Suprapubic skin (tissue), 4 donors: ENCODE measurements around the gene KANSL3. TPM values are rescaled to one million over a fixed set of nuclear protein-coding genes. Genes with fewer than 3 reads are reported as not detected.

ENCODE experiments used
- DNase-seq, 2 donors: peaks; one replicate each; pipeline ENCODE4 v3.0.0-alpha.2; 2019; ENCODE audit warnings: low spot score in 2 of 2
- H3K27ac ChIP-seq: fragments of 200-600 bp; sonication (generic); one replicate; pipeline ENCODE4 v1.5.1; 2019
- H3K27me3 ChIP-seq: fragments of 200-600 bp; sonication (generic); one replicate; pipeline ENCODE4 v1.5.1; 2019
- H3K36me3 ChIP-seq: fragments of 200-600 bp; sonication (generic); one replicate; pipeline ENCODE4 v1.5.1; 2019
- H3K4me1 ChIP-seq: fragments of 200-600 bp; sonication (generic); one replicate; pipeline ENCODE4 v1.5.1; 2019
- H3K4me3 ChIP-seq: fragments of 200-600 bp; sonication (generic); one replicate; pipeline ENCODE4 v1.5.1; 2019; ENCODE audit warnings: mild to moderate bottlenecking
- H3K9me3 ChIP-seq: fragments of 200-600 bp; sonication (generic); one replicate; pipeline ENCODE4 v1.5.1; 2019
- EP300 ChIP-seq: sonication (generic); formaldehyde crosslinking; IDR thresholded peaks from one replicate; pipeline ENCODE4 v1.6.1; 2017; ENCODE audit warnings: antibody characterized with exemption
- POLR2A ChIP-seq, 2 donors: fragments of 450-650 bp; IDR thresholded peaks; one replicate each; pipeline ENCODE4 v1.6.1; 2017; ENCODE audit warnings: antibody characterized with exemption in 2 of 2, mild to moderate bottlenecking in 2 of 2, moderate library complexity in 2 of 2
- POLR2AphosphoS5 ChIP-seq, 3 donors: sonication (generic); formaldehyde crosslinking; IDR thresholded peaks; one replicate each; pipeline ENCODE4 v1.6.1; 2017; ENCODE audit warnings: antibody characterized with exemption in 3 of 3
- WGBS: methylation state at CpG from one replicate; pipeline ENCODE4 v1.1.5; 2018; 5-methylcytosine and 5-hydroxymethylcytosine counted together
- total RNA-seq, 4 donors: library from RNA; depleted of rRNA; stranded (reverse); fragments of >200 nt; gene quantifications; one replicate each; pipeline ENCODE4 v1.1.0, GENCODE V29; 2016
- TF ChIP-seq, protein P1 (sequence below), 2 donors: fragments of 200-600 bp in 1 of 2; fragments of 450-650 bp in 1 of 2; sonication (generic) in 1 of 2; IDR thresholded peaks; one replicate each; pipeline ENCODE4 v1.5.1; 2016 to 2019; ENCODE audit warnings: antibody characterized with exemption in 2 of 2, mild to moderate bottlenecking in 1 of 2, moderate library complexity in 1 of 2

The KANSL3 gene
- total RNA-seq, 4 donors from 2014 or later: 29.3 to 70.5 (median 37.4) TPM

DNA sequence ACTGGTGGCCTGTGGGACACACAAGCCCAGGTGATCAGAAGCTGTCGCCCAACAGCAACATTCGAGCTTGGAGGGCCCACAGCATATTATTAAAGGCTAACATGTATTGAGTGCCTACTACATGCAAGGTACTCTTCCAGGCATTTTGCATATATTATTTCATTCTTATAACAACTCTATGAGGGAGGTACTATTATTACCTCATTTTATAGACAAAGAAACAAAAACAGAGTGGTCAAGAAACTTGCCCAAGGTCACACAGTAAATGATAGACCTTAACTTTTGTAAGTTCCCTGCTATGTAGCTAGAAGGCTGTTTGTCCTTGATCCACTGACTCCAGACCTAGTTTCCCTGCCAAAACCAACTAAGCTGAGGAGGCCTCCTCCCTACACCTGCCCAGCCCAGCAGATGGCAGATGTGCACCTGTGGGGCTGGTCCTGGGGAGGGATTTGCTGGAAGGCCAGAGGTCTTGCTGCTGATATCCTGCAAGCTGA, 35.7 kb downstream of the KANSL3 start:
- Histone ChIP-seq H3K4me3 (no peak overlapping the region), H3K36me3 (peaks cover 95% of the 10 kb centered on the region), H3K27me3 (no peaks in the 10 kb centered on the region), H3K4me1 (no peaks in the 10 kb centered on the region), H3K27ac (no peak overlapping the region), H3K9me3 (no peaks in the 10 kb centered on the region)
- WGBS: 100% methylated on average over 1 of the region's 2 CpGs
- TF ChIP-seq, protein P1, sequence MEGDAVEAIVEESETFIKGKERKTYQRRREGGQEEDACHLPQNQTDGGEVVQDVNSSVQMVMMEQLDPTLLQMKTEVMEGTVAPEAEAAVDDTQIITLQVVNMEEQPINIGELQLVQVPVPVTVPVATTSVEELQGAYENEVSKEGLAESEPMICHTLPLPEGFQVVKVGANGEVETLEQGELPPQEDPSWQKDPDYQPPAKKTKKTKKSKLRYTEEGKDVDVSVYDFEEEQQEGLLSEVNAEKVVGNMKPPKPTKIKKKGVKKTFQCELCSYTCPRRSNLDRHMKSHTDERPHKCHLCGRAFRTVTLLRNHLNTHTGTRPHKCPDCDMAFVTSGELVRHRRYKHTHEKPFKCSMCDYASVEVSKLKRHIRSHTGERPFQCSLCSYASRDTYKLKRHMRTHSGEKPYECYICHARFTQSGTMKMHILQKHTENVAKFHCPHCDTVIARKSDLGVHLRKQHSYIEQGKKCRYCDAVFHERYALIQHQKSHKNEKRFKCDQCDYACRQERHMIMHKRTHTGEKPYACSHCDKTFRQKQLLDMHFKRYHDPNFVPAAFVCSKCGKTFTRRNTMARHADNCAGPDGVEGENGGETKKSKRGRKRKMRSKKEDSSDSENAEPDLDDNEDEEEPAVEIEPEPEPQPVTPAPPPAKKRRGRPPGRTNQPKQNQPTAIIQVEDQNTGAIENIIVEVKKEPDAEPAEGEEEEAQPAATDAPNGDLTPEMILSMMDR (IDR thresholded peaks at IDR 0.05): no peak
- no peak for TF ChIP-seq EP300
- TF ChIP-seq POLR2AphosphoS5 (IDR thresholded peaks at IDR 0.05): no peak
- no peak for TF ChIP-seq POLR2A (IDR thresholded peaks at IDR 0.05)
- DNase-seq: no peak

- peaks cover 91% of the 10 kb centered on the region for H3K36me3 ChIP-seq
- TF ChIP-seq, protein P1 (IDR thresholded peaks at IDR 0.05): no peak
- no peak for TF ChIP-seq POLR2AphosphoS5 (IDR thresholded peaks at IDR 0.05)
- TF ChIP-seq POLR2A (IDR thresholded peaks at IDR 0.05): no peak
- no peak for TF ChIP-seq EP300
- WGBS: 88% methylated on average over 7 of the region's 8 CpGs
- H3K27ac ChIP-seq: no peak overlapping the region
- no peak for DNase-seq
- no peaks in the 10 kb centered on the region for H3K27me3 ChIP-seq
- no peaks in the 10 kb centered on the region for H3K4me1 ChIP-seq
- no peak overlapping the region for H3K4me3 ChIP-seq
- no peaks in the 10 kb centered on the region for H3K9me3 ChIP-seq
Measured at GRCh38 chr2:96601382-96602292, 36.5 kb downstream of the KANSL3 start.

- Histone ChIP-seq H3K4me3 (no peak overlapping the region), H3K4me1 (no peaks in the 10 kb centered on the region), H3K27ac (no peak overlapping the region), H3K36me3 (peaks cover 91% of the 10 kb centered on the region), H3K9me3 (no peaks in the 10 kb centered on the region), H3K27me3 (no peaks in the 10 kb centered on the region)
- 69% methylated on average over 2 of the region's 2 CpGs for WGBS
- DNase-seq: no peak
- TF ChIP-seq POLR2AphosphoS5 (IDR thresholded peaks at IDR 0.05) (no peak), POLR2A (IDR thresholded peaks at IDR 0.05) (no peak), EP300 (no peak)
- TF ChIP-seq, protein P1 (IDR thresholded peaks at IDR 0.05): no peak
Measured at GRCh38 chr2:96599941-96600340, 38.2 kb downstream of the KANSL3 start.

- Histone ChIP-seq H3K27me3 (no peaks in the 10 kb centered on the region), H3K36me3 (peaks cover 89% of the 10 kb centered on the region), H3K27ac (no peak overlapping the region), H3K4me3 (no peak overlapping the region), H3K9me3 (no peaks in the 10 kb centered on the region), H3K4me1 (no peaks in the 10 kb centered on the region)
- TF ChIP-seq, protein P1 (IDR thresholded peaks at IDR 0.05): no peak
- no peak for TF ChIP-seq POLR2A (IDR thresholded peaks at IDR 0.05)
- no peak for TF ChIP-seq EP300
- TF ChIP-seq POLR2AphosphoS5 (IDR thresholded peaks at IDR 0.05): no peak
- DNase-seq: no peak
Measured at GRCh38 chr2:96596596-96596995, 41.5 kb downstream of the KANSL3 start.

- no peak for DNase-seq
- TF ChIP-seq, protein P1 (IDR thresholded peaks at IDR 0.05): no peak
- TF ChIP-seq POLR2AphosphoS5 (IDR thresholded peaks at IDR 0.05): no peak
- TF ChIP-seq EP300: no peak
- TF ChIP-seq POLR2A (IDR thresholded peaks at IDR 0.05): no peak
- no peaks in the 10 kb centered on the region for H3K4me1 ChIP-seq
- H3K4me3 ChIP-seq: no peak overlapping the region
- no peak overlapping the region for H3K27ac ChIP-seq
- peaks cover 70% of the 10 kb centered on the region for H3K36me3 ChIP-seq
- H3K9me3 ChIP-seq: no peaks in the 10 kb centered on the region
- 91% methylated on average over 5 of the region's 5 CpGs for WGBS
- no peaks in the 10 kb centered on the region for H3K27me3 ChIP-seq
Measured at GRCh38 chr2:96594691-96595152, 43.4 kb downstream of the KANSL3 start.
